K562 (cell line): ENCODE data around the gene SLC25A28. TPM values are rescaled to one million over a fixed set of nuclear protein-coding genes. Genes with fewer than 3 reads are reported as not detected.

Experiments used
- ATAC-seq: fragments of 200-7000 bp; cut with Tn5 transposase; 3 replicates; pipeline ENCODE4 v1.9.1; 2020; ENCODE audit warnings: moderate library complexity
- BruUV-seq: library from RNA; stranded (reverse); fragments of 400-500 nt; replicated peaks from 2 replicates; lab custom pipeline; 2021; lab: Mats Ljungman, UMichigan
- CTCF ChIA-PET: fragments of 300-600 bp; formaldehyde crosslinking; extraction: SDS; loops from one replicate; lab custom pipeline; 2021; ENCODE audit warnings: low intra/inter-chr PET ratio; lab: Yijun Ruan, JAX
- POLR2A ChIA-PET: fragments of 300-600, 350-650 bp; sonication (Branson Sonifier 250); formaldehyde crosslinking; extraction: SDS; loops from one replicate; lab custom pipeline; 2021; ENCODE audit warnings: antibody characterized with exemption, inconsistent platforms; lab: Yijun Ruan, JAX
- DNase-seq, 4 experiments: peaks; one replicate each; pipeline versions ENCODE4 v3.0.0 to v3.0.0-alpha.2; 2011 to 2018; ENCODE audit warnings: low spot score in 3 of 4, mixed read lengths in 3 of 4; ENCODE audit errors: extremely low read depth in 1 of 4
- FAIRE-seq: peaks from 2 replicates; lab custom pipeline; 2011; peaks lifted over from hg19 to GRCh38; lab: Jason Lieb, UNC
- H2AFZ ChIP-seq: 2 replicates; pipeline ENCODE4 v1.6.0; 2011; ENCODE audit warnings: low read depth, low read length, control low read depth, inconsistent platforms
- H3K27ac ChIP-seq: fragments of 200-600 bp; 3 replicates; pipeline ENCODE4 v1.8.0; 2011; ENCODE audit warnings: low read depth, mild to moderate bottlenecking, control low read depth, inconsistent platforms, low read length, moderate library complexity, mixed read lengths; ENCODE audit errors: extremely low read depth
- H3K27me3 ChIP-seq, 2 experiments: fragments of 300-600 bp in 1 of 2; 2 replicates in 1 of 2; 3 replicates in 1 of 2; pipeline versions ENCODE4 v1.6.0 to v1.8.0; 2011; ENCODE audit warnings: inconsistent platforms in 2 of 2, low read length in 2 of 2, mild to moderate bottlenecking in 1 of 2, mixed read lengths in 1 of 2, moderate library complexity in 1 of 2; ENCODE audit not compliant: control insufficient read depth in 2 of 2, insufficient read depth in 2 of 2
- H3K36me3 ChIP-seq: fragments of 300-600 bp; 3 replicates; pipeline ENCODE4 v1.8.0; 2011; ENCODE audit warnings: mild to moderate bottlenecking, low read length, inconsistent platforms; ENCODE audit not compliant: control insufficient read depth, insufficient read depth
- H3K4me1 ChIP-seq, 2 experiments: fragments of 200-600 bp in 1 of 2; replicated peaks in 1 of 2; 2 replicates in 1 of 2; 3 replicates in 1 of 2; pipeline versions ENCODE4 v1.5.1 to v1.8.0; 2011; ENCODE audit warnings: inconsistent platforms in 2 of 2, low read length in 2 of 2, mild to moderate bottlenecking in 1 of 2, mixed read lengths in 1 of 2, moderate library complexity in 1 of 2; ENCODE audit not compliant: control insufficient read depth in 2 of 2, insufficient read depth in 2 of 2
- H3K4me2 ChIP-seq: 2 replicates; pipeline ENCODE4 v1.6.1; 2011; ENCODE audit warnings: low read length, control low read depth, inconsistent platforms, mixed read lengths; ENCODE audit not compliant: insufficient read depth
- H3K4me3 ChIP-seq: fragments of 200-600 bp; sonication (generic), shearing (Covaris generic); 2 replicates; pipeline ENCODE4 v1.5.1; 2016; ENCODE audit warnings: control low read depth, inconsistent platforms
- H3K79me2 ChIP-seq: fragments of 200-600 bp; 3 replicates; pipeline ENCODE4 v1.8.0; 2011; ENCODE audit warnings: low read length, inconsistent platforms; ENCODE audit not compliant: control insufficient read depth, insufficient read depth
- H3K9ac ChIP-seq, 2 experiments: 2 replicates each; pipeline versions ENCODE4 v1.6.0 to v1.6.1; 2011; ENCODE audit warnings: low read depth in 2 of 2, low read length in 2 of 2, control low read depth in 1 of 2, inconsistent platforms in 1 of 2, mild to moderate bottlenecking in 1 of 2, mixed read lengths in 1 of 2; ENCODE audit not compliant: insufficient read depth in 1 of 2
- H3K9me1 ChIP-seq: one replicate; pipeline ENCODE4 v1.6.0; 2011; ENCODE audit warnings: inconsistent platforms, mild to moderate bottlenecking, low read length, moderate library complexity; ENCODE audit not compliant: control insufficient read depth, insufficient read depth
- H3K9me3 ChIP-seq: replicated peaks from 2 replicates; pipeline ENCODE4 v1.5.1; 2011; ENCODE audit warnings: low read depth, low read length, inconsistent platforms; ENCODE audit not compliant: control insufficient read depth, insufficient read depth
- H4K20me1 ChIP-seq: replicated peaks from 2 replicates; pipeline ENCODE4 v1.6.1; 2011; ENCODE audit warnings: low read length, inconsistent platforms, mixed read lengths; ENCODE audit not compliant: control insufficient read depth, insufficient read depth
- BHLHE40 ChIP-seq: IDR thresholded peaks from 2 replicates; pipeline ENCODE4 v1.6.1; 2011; ENCODE audit warnings: low read length, improper control_type of control experiment
- CEBPB ChIP-seq: fragments of 450-650 bp; IDR thresholded peaks from 2 replicates; pipeline ENCODE4 v1.6.1; 2016; ENCODE audit warnings: missing genetic modification characterization, missing compliant biosample characterization
- JUND ChIP-seq, 2 experiments: IDR thresholded peaks; 2 replicates in 1 of 2; 3 replicates in 1 of 2; pipeline ENCODE4 v1.6.1; 2011; ENCODE audit warnings: borderline replicate concordance in 2 of 2, low read depth in 2 of 2, low read length in 2 of 2, improper control_type of control experiment in 1 of 2, missing biosample characterization in 1 of 2, missing genetic modification characterization in 1 of 2, missing genetic modification reagents in 1 of 2
- SMC3 ChIP-seq: conservative IDR thresholded peaks from 2 replicates; pipeline ENCODE4 v1.6.1; 2011; ENCODE audit warnings: low read depth, low read length, improper control_type of control experiment; ENCODE audit not compliant: insufficient read depth
- TCFL5 ChIP-seq: fragments of 250-450 bp; sonication (Bioruptor Pico); conservative IDR thresholded peaks from 2 replicates; pipeline ENCODE4 v1.6.1; 2021; ENCODE audit warnings: mild to moderate bottlenecking, moderate library complexity, matching md5 sums
- ZNF24 ChIP-seq: fragments of 450-650 bp; IDR thresholded peaks from 2 replicates; pipeline ENCODE4 v1.6.1; 2016
- ZNF354B ChIP-seq: fragments of 250-450 bp; sonication (Bioruptor Pico); IDR thresholded peaks from 2 replicates; pipeline ENCODE4 v1.4.0; 2020
- WGBS: fragments of 100-300 bp; shearing (Covaris generic); methylation state at CpG from one replicate; pipeline ENCODE4 v1.1.6; 2016; ENCODE audit warnings: low coverage, mixed read lengths; ENCODE audit not compliant: insufficient coverage; ENCODE audit errors: missing lambda C conversion rate; 5-methylcytosine and 5-hydroxymethylcytosine counted together
- in situ Hi-C: fragments of 300-500 bp; cut with MboI; formaldehyde crosslinking; loops from 4 replicates; pipeline ENCODE4 v1.15.0; 2018; ENCODE audit warnings: inconsistent platforms, mixed read lengths
- intact Hi-C: fragments of 100-400 bp; cut with micrococcal nuclease; formaldehyde crosslinking; loops from 2 replicates; pipeline ENCODE4 v1.14.2; 2022
- polyA plus RNA-seq, 8 experiments: library from polyadenylated mRNA; depleted of rRNA in 4 of 8; stranded (reverse) in 5 of 8; unstranded in 3 of 8; fragments of >200 nt; fragmentation: Nextera tagmentation in 2 of 8; fragmentation: Illumina TruSeq in 1 of 8; extraction: Ambion mirVana in 2 of 8; extraction: Trizol in 1 of 8; gene quantifications; 2 replicates each; pipeline versions ENCODE4 v1.2.1 to v1.2.3, GENCODE V29; 2011 to 2014; ENCODE audit warnings: inconsistent platforms in 1 of 8, missing spikeins in 1 of 8
- total RNA-seq, 7 experiments: library from RNA; depleted of rRNA in 6 of 7; stranded (reverse); fragments of >200 nt in 6 of 7; fragmentation: Illumina TruSeq in 2 of 7; extraction: Trizol in 2 of 7; gene quantifications; 2 replicates each; pipeline versions ENCODE4 v1.2.1 to v1.2.3, GENCODE V29; 2011 to 2021; ENCODE audit warnings: low replicate concordance in 1 of 7

The SLC25A28 gene
- total and polyA plus RNA-seq, 9 of the 15 experiments (the other 6 are each of a cell fraction or from before 2014, with no cell fraction given): 6.2 to 32.3 (median 18.8) TPM

DNA sequence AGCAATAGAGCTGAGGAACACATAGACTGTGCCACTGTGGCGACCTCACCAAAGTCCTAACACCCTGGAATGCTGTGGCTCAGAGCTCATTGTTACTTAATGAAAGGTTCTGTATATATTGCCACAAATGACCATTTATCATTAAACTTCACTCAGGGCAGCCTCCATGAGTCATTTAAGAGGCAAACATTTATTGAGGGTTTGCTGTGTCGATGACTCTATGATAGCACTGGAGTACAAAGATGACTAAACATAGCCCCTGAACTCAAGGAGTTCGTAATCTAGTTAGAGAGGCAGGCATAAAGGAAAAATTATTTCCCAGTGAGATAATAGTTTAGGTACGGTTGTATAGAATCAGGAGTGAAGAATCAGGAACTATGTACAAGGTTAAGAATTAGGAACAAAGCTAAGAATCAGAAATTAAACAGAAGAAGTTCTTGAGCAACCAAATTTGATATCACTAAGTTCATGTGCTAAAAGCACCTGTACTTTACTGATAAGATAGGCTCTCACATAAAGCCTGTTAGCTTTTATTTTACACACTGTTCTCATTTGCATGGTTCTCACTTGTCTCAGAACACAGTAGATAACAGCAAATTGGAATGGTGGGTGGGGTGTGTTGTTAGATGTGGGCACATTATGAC is 47.0 kb upstream of the SLC25A28 start (continued):
- TF ChIP-seq JUND (IDR thresholded peaks at IDR 0.05; ENCODE audit: borderline replicate concordance, low read depth, low read length) (peak; percentile 70), JUND (tag; IDR thresholded peaks at IDR 0.05; ENCODE audit: borderline replicate concordance, low read depth, low read length) (peak; percentile 68; the same call in 2 of the 3 replicates), BHLHE40 (no peak), CEBPB (tag) (peak; percentile 52; the same call in 1 of the 2 replicates), SMC3 (no peak), TCFL5 (no peak)

GRCh38 chr10:99665304-99665703 is 45.1 kb upstream of the SLC25A28 start:
- H3K9me3 ChIP-seq: no peaks in the 10 kb centered on the region
- TF ChIP-seq ZNF24: peak; percentile 90
- no peak for TF ChIP-seq ZNF354B (CRISPR knock-in tag)
- H3K36me3 ChIP-seq: 0 out of 3 replicates have a peak, but pooled peaks cover 6% of the 10 kb centered on the region
- POLR2A ChIA-PET: no interaction called here
- H2AFZ ChIP-seq: no peak overlapping the region
- no peaks in the 10 kb centered on the region for H3K79me2 ChIP-seq
- H3K4me2 ChIP-seq: no peak overlapping the region
- H3K9ac ChIP-seq: no peak overlapping the region
- CTCF ChIA-PET: no interaction called here
- WGBS: 100% methylated on average over 2 of the region's 2 CpGs
- in situ Hi-C loops (no loop called here), intact Hi-C loops (no loop called here)
- no peaks in the 10 kb centered on the region for H3K9me1 ChIP-seq
- no peak overlapping the region for H3K27ac ChIP-seq
- H3K4me3 ChIP-seq: no peak overlapping the region
- H4K20me1 ChIP-seq: no peaks in the 10 kb centered on the region
- ATAC-seq: no peak
- no TSS peak for BruUV-seq
- FAIRE-seq: no peak
- H3K4me1 ChIP-seq: peaks cover 0 to 16% of the 10 kb centered on the region in 2 experiments; a peak in 3 of 5 replicates
- no peaks in the 10 kb centered on the region for H3K27me3 ChIP-seq
- DNase-seq: no peak
